ENCODE results near the gene SEC31B. TPM values are rescaled to one million over a fixed set of nuclear protein-coding genes. Genes with fewer than 3 reads are reported as not detected.

SEC31B gene
- polyA plus RNA-seq, 1 donor from 2014 or later = 17.1 TPM

DNA sequence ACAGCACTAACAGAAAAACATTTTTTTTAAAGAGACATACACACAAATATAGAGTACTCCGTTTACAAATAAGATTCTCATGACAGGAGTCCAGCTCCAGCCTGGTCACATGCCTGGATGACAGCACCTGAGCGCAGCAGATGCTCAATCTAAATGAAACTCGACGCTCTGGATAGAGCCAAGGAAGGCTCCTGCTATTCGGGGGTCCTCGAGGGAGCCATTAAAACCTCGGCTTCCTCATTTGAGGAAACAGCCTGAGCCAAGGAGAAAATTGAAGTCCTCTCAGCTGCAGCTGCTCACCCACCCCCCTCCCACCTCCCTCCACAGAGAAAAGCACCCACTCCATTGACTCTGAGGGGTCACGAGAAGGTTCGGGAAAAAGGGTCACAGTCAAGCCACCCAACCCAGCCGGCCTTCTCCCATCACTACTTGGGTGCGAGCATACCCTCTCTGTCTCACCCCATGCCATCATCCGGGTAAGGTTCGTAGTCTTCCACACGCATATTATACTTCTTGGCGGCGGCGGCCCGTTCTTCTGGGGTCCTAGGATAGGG, 9.3 kb upstream of the SEC31B start:
- Histone ChIP-seq H3K27me3 (ENCODE audit: insufficient read depth, low read depth, low read length) (no peaks in the 10 kb centered on the region), H3K9me3 (ENCODE audit: low read length) (no peaks in the 10 kb centered on the region), H4K20me1 (ENCODE audit: insufficient read depth) (no peaks in the 10 kb centered on the region), H3K79me2 (replicated peaks; ENCODE audit: insufficient read depth, low read length) (peaks cover 17% of the 10 kb centered on the region), H3K27ac (ENCODE audit: low read length) (peak overlapping the region; percentile 77), H3K9ac (ENCODE audit: low read length) (peak overlapping the region; percentile 92), H3K36me3 (ENCODE audit: insufficient read depth, low read length) (peaks cover 9% of the 10 kb centered on the region), H3F3A (ENCODE audit: insufficient read depth, low read length, poor library complexity, severe bottlenecking) (no peaks in the 10 kb centered on the region), H3K4me2 (ENCODE audit: low read length) (peak overlapping the region; percentile 95), H3K9me2 (ENCODE audit: insufficient read depth, low read length) (no peaks in the 10 kb centered on the region), H2AFZ (ENCODE audit: low read depth, low read length) (peak overlapping the region; percentile 90), H3K4me3 (ENCODE audit: low read length) (peak overlapping the region; percentile 91)
- TF ChIP-seq POLR2AphosphoS5 (IDR thresholded peaks at IDR 0.05) (no peak), SMC3 (conservative IDR thresholded peaks at IDR 0.05; ENCODE audit: poor library complexity) (no peak), EZH2 (IDR thresholded peaks at IDR 0.05; ENCODE audit: borderline replicate concordance, insufficient read depth, low read length, poor library complexity, severe bottlenecking) (no peak), RAD21 (conservative IDR thresholded peaks at IDR 0.05) (no peak), EP300 (conservative IDR thresholded peaks at IDR 0.05; ENCODE audit: poor library complexity, severe bottlenecking) (no peak), TAF1 (IDR thresholded peaks at IDR 0.05; ENCODE audit: low read depth) (no peak), MXI1 (conservative IDR thresholded peaks at IDR 0.05; ENCODE audit: poor library complexity, severe bottlenecking) (no peak)
- TF ChIP-seq, protein P1, sequence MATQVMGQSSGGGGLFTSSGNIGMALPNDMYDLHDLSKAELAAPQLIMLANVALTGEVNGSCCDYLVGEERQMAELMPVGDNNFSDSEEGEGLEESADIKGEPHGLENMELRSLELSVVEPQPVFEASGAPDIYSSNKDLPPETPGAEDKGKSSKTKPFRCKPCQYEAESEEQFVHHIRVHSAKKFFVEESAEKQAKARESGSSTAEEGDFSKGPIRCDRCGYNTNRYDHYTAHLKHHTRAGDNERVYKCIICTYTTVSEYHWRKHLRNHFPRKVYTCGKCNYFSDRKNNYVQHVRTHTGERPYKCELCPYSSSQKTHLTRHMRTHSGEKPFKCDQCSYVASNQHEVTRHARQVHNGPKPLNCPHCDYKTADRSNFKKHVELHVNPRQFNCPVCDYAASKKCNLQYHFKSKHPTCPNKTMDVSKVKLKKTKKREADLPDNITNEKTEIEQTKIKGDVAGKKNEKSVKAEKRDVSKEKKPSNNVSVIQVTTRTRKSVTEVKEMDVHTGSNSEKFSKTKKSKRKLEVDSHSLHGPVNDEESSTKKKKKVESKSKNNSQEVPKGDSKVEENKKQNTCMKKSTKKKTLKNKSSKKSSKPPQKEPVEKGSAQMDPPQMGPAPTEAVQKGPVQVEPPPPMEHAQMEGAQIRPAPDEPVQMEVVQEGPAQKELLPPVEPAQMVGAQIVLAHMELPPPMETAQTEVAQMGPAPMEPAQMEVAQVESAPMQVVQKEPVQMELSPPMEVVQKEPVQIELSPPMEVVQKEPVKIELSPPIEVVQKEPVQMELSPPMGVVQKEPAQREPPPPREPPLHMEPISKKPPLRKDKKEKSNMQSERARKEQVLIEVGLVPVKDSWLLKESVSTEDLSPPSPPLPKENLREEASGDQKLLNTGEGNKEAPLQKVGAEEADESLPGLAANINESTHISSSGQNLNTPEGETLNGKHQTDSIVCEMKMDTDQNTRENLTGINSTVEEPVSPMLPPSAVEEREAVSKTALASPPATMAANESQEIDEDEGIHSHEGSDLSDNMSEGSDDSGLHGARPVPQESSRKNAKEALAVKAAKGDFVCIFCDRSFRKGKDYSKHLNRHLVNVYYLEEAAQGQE (IDR thresholded peaks at IDR 0.05; ENCODE audit: borderline replicate concordance) = no peak
- TF ChIP-seq, protein P2, sequence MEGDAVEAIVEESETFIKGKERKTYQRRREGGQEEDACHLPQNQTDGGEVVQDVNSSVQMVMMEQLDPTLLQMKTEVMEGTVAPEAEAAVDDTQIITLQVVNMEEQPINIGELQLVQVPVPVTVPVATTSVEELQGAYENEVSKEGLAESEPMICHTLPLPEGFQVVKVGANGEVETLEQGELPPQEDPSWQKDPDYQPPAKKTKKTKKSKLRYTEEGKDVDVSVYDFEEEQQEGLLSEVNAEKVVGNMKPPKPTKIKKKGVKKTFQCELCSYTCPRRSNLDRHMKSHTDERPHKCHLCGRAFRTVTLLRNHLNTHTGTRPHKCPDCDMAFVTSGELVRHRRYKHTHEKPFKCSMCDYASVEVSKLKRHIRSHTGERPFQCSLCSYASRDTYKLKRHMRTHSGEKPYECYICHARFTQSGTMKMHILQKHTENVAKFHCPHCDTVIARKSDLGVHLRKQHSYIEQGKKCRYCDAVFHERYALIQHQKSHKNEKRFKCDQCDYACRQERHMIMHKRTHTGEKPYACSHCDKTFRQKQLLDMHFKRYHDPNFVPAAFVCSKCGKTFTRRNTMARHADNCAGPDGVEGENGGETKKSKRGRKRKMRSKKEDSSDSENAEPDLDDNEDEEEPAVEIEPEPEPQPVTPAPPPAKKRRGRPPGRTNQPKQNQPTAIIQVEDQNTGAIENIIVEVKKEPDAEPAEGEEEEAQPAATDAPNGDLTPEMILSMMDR (IDR thresholded peaks at IDR 0.05; ENCODE audit: poor library complexity, severe bottlenecking) = no peak

DNA sequence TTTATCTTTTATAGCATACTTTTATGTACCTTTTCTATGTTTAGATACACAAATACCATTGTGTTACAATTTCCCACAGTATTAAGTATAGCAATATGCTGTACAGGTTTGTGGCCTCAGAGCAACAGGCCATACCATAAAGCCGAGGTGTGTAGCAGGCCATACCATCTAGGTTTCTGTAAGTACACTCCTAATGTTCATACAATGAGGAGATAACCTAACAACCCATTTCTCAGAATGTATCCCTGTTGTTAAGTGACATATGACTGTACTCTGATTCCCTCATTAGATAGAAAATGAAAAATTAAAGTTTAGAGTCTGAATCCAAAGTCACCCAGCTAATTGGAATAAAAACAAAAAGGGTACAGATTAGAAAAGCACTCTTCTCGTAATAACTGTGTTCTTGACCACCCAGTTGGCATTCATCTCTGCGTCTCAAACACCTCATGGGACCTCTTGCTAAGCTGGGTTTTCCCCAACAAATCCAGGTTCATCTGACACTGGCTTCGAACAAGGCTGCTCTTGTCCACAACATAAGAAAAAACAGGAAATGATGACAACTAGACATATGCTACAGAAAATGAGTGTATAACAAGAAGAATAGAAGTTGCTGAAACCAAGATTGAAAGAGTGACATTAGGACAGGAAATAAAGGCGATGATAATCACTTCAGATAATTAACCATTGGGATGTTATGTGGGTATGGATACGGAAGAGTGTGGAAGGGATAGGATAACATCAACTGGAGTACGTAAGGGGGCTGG, 8.6 kb upstream of the SEC31B start:
- peak overlapping the region; percentile 77 for H3K27ac ChIP-seq (ENCODE audit: low read length)
- H3K9me3 ChIP-seq (ENCODE audit: low read length) = no peaks in the 10 kb centered on the region
- H3K4me3 ChIP-seq (ENCODE audit: low read length) = peak overlapping the region; percentile 91
- TF ChIP-seq, protein P1 (IDR thresholded peaks at IDR 0.05; ENCODE audit: borderline replicate concordance) = no peak
- TF ChIP-seq, protein P2 (IDR thresholded peaks at IDR 0.05; ENCODE audit: poor library complexity, severe bottlenecking) = no peak
- TF ChIP-seq POLR2AphosphoS5 (IDR thresholded peaks at IDR 0.05) (no peak), EZH2 (IDR thresholded peaks at IDR 0.05; ENCODE audit: borderline replicate concordance, insufficient read depth, low read length, poor library complexity, severe bottlenecking) (no peak), RAD21 (conservative IDR thresholded peaks at IDR 0.05) (no peak), EP300 (conservative IDR thresholded peaks at IDR 0.05; ENCODE audit: poor library complexity, severe bottlenecking) (no peak), TAF1 (IDR thresholded peaks at IDR 0.05; ENCODE audit: low read depth) (no peak), MXI1 (conservative IDR thresholded peaks at IDR 0.05; ENCODE audit: poor library complexity, severe bottlenecking) (no peak), SMC3 (conservative IDR thresholded peaks at IDR 0.05; ENCODE audit: poor library complexity) (no peak)
- peaks cover 9% of the 10 kb centered on the region for H3K36me3 ChIP-seq (ENCODE audit: insufficient read depth, low read length)
- no peaks in the 10 kb centered on the region for H4K20me1 ChIP-seq (ENCODE audit: insufficient read depth)
- H3K9me2 ChIP-seq (ENCODE audit: insufficient read depth, low read length) = no peaks in the 10 kb centered on the region
- peaks cover 17% of the 10 kb centered on the region for H3K79me2 ChIP-seq (replicated peaks; ENCODE audit: insufficient read depth, low read length)
- peak overlapping the region; percentile 95 for H3K4me2 ChIP-seq (ENCODE audit: low read length)
- H3K9ac ChIP-seq (ENCODE audit: low read length) = peak overlapping the region; percentile 92
- H3F3A ChIP-seq (ENCODE audit: insufficient read depth, low read length, poor library complexity, severe bottlenecking) = no peaks in the 10 kb centered on the region
- H3K27me3 ChIP-seq (ENCODE audit: insufficient read depth, low read depth, low read length) = no peaks in the 10 kb centered on the region
- no peak overlapping the region for H2AFZ ChIP-seq (ENCODE audit: low read depth, low read length)
